PC-3 (cell line): Measurements from ENCODE around the gene CWC25. TPM values are rescaled to one million over a fixed set of nuclear protein-coding genes. Genes with fewer than 3 reads are reported as not detected.

Experiments used
- ATAC-seq: fragments of 200-7000 bp; cut with Tn5 transposase; 2 replicates; pipeline ENCODE4 v1.9.1; 2020; ENCODE audit warnings: mild to moderate bottlenecking, moderate library complexity
- BruUV-seq: library from RNA; stranded (reverse); fragments of 400-500 nt; replicated peaks from 2 replicates; lab custom pipeline; 2021; lab: Mats Ljungman, UMichigan
- CTCF ChIA-PET: fragments of 300-600 bp; sonication (Branson Sonifier 250); formaldehyde crosslinking; loops from one replicate; lab custom pipeline; 2022; ENCODE audit warnings: antibody characterized with exemption; lab: Charles Lee
- POLR2A ChIA-PET: fragments of 300-600 bp; sonication (Branson Sonifier 250); formaldehyde crosslinking; loops from one replicate; lab custom pipeline; 2022; ENCODE audit warnings: antibody characterized with exemption; ENCODE audit not compliant: unreplicated experiment; lab: Charles Lee
- DNase-seq: peaks from one replicate; pipeline ENCODE4 v3.0.0-alpha.2; 2015
- H2AFZ ChIP-seq: fragments of 300-600 bp; sonication (generic); 2 replicates; pipeline ENCODE4 v1.6.0; 2016; ENCODE audit warnings: antibody characterized with exemption, low read length
- H3F3A ChIP-seq: fragments of 300-600 bp; sonication (generic); one replicate; pipeline ENCODE4 v1.6.0; 2017; ENCODE audit warnings: antibody characterized with exemption, low read length, control low read depth, mild to moderate bottlenecking; ENCODE audit not compliant: unreplicated experiment
- H3K27ac ChIP-seq: fragments of 300-600 bp; sonication (generic); 2 replicates; pipeline ENCODE4 v1.5.1; 2016; ENCODE audit warnings: mild to moderate bottlenecking, low read length
- H3K27me3 ChIP-seq: fragments of 300-600 bp; sonication (generic); 2 replicates; pipeline ENCODE4 v1.6.1; 2016; ENCODE audit warnings: low read length, mixed read lengths
- H3K36me3 ChIP-seq: fragments of 300-600 bp; sonication (generic); 2 replicates; pipeline ENCODE4 v1.6.1; 2016; ENCODE audit warnings: low read depth, mixed run types, low read length, mixed read lengths
- H3K4me1 ChIP-seq: fragments of 300-600 bp; sonication (generic); 2 replicates; pipeline ENCODE4 v1.5.1; 2016; ENCODE audit warnings: low read length; ENCODE audit not compliant: insufficient read depth
- H3K4me2 ChIP-seq: fragments of 300-600 bp; sonication (generic); 2 replicates; pipeline ENCODE4 v1.6.0; 2016; ENCODE audit warnings: low read length
- H3K4me3 ChIP-seq: fragments of 300-600 bp; sonication (generic); 2 replicates; pipeline ENCODE4 v1.5.1; 2016; ENCODE audit warnings: mild to moderate bottlenecking, low read length, mixed read lengths
- H3K79me2 ChIP-seq: fragments of 300-600 bp; sonication (generic); 2 replicates; pipeline ENCODE4 v1.6.1; 2017; ENCODE audit warnings: low read length, mixed read lengths
- H3K9ac ChIP-seq: fragments of 300-600 bp; sonication (generic); 2 replicates; pipeline ENCODE4 v1.6.0; 2016; ENCODE audit warnings: mild to moderate bottlenecking, low read length
- H3K9me2 ChIP-seq: fragments of 300-600 bp; sonication (generic); replicated peaks from 2 replicates; pipeline ENCODE4 v1.6.1; 2016; ENCODE audit warnings: mixed run types, low read length, mixed read lengths
- H3K9me3 ChIP-seq: fragments of 300-600 bp; sonication (generic); 2 replicates; pipeline ENCODE4 v1.6.1; 2016; ENCODE audit warnings: low read length, mixed read lengths
- H4K20me1 ChIP-seq: fragments of 300-600 bp; sonication (generic); 2 replicates; pipeline ENCODE4 v1.6.1; 2016; ENCODE audit warnings: low read length, mixed read lengths
- EZH2 ChIP-seq: fragments of 300-600 bp; sonication (generic); IDR thresholded peaks from one replicate; pipeline ENCODE4 v1.6.1; 2017; ENCODE audit warnings: antibody characterized with exemption, mild to moderate bottlenecking, low read length; ENCODE audit not compliant: unreplicated experiment
- EZH2phosphoT487 ChIP-seq: fragments of 300-600 bp; sonication (generic); IDR thresholded peaks from 2 replicates; pipeline ENCODE4 v1.6.1; 2018; ENCODE audit warnings: mild to moderate bottlenecking, antibody characterized with exemption, low read length, borderline replicate concordance
- intact Hi-C: fragments of 100-400 bp; cut with micrococcal nuclease; formaldehyde crosslinking; loops from 2 replicates; pipeline ENCODE4 v1.9.0; 2023
- total RNA-seq: library from RNA; depleted of rRNA; stranded (reverse); fragments of >200 nt; gene quantifications from 2 replicates; pipeline ENCODE4 v1.2.3, GENCODE V29; 2014
- TF ChIP-seq, protein P1 (sequence below): fragments of 300-600 bp; sonication (generic); conservative IDR thresholded peaks from 2 replicates; pipeline ENCODE4 v1.5.1; 2017; ENCODE audit warnings: antibody characterized with exemption, low read depth, mild to moderate bottlenecking, low read length

The CWC25 gene
- total RNA-seq, 1 experiment from 2014 or later = 15.0 TPM

DNA sequence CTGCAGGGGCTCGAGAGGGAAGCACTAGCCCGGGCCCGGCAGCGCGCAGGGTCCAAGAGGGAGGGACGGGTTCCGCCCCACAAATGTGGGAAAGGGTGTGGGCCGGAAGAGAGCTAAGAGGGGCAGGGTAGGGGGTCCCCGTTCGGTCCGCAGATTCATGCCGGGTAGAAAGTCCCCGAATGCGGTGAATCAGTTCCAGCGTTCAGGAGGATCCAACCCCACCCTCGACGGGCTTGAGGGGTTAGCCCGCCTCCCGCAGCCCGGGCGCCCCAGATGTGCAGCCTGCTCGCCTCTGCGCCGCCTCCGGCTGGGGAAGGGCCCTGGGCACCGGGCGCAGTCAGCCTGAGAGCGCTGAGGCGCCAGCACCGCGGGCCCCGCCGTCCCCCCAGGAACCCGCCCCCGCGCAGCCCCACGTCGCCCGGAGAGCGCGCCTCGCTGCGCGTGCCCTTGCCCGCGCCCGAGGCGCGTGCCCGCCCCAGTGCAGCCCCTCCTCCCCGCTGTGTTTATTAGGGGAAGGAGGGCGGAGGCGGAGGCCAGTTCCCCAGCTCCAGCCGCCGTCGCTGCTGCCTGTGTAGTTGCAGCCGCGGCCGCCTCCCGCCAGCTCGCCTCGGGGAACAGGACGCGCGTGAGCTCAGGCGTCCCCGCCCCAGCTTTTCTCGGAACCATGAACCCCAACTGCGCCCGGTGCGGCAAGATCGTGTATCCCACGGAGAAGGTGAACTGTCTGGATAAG is 44.6 kb upstream of the CWC25 start, which contains the start of gene LASP1:
LASP1 (plus strand) TSS at position 533 of the 733 bp plus-strand sequence; CDS start at position 665, 132 bp downstream.
- ATAC-seq (peak; percentile 71), DNase-seq (peak; percentile 83)
- ChIA-PET POLR2A (interaction anchor here (0.6 kb wide), 1 partner anchor 16 kb away, joined by 3 read pairs; no protein-coding TSS in a partner anchor), CTCF (no interaction called here)
- Histone ChIP-seq H2AFZ (peak within 1 kb of the TSS; percentile 91), H3K36me3 (no peaks in the 10 kb centered on the region), H3K4me3 (peak within 1 kb of the TSS; percentile 98), H3K27me3 (no peaks in the 10 kb centered on the region), H3K4me1 (peaks cover 25% of the 10 kb centered on the region), H3K4me2 (peak within 1 kb of the TSS; percentile 90), H3F3A (no peaks in the 10 kb centered on the region), H3K9me2 (no peaks in the 10 kb centered on the region), H3K27ac (peak within 1 kb of the TSS; percentile 29), H3K9me3 (no peaks in the 10 kb centered on the region), H3K9ac (peak within 1 kb of the TSS; percentile 77), H3K79me2 (peaks cover 48% of the 10 kb centered on the region), H4K20me1 (peaks cover 15% of the 10 kb centered on the region)
- no peak for TF ChIP-seq EZH2
- BruUV-seq = no TSS peak
- intact Hi-C loops = no loop called here

DNA sequence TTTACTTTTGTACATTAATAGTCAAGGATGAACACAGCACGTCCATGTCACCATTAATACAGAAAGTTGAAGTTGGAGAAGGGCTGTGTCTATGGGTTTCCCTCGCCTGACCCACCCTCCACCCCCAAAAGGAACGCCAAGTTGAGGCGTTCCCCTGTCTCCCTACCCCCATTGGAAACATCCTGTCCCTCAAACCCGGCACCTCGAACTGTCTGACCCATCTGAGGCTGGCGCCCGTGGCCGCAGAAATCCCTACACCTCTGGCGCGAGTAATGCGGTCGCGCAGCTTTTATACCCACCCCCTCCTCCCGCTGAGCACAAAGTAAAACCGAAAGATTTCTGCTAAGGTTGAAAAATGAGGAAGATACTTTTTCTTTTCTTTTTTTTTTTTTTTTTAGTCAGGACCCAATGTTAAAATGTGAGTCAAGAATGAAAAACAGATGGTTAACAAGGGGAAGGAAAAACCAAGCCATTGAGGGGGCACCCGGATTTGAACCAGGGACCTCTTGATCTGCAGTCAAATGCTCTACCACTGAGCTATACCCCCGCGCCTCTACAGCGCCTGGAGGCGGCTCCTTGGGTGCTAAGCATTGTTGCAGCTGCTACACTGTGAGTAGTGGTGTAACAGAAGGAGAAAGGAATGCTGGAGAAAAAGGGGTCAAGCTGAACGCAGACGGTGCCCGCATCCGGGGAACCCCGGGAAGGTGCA is 43.9 kb upstream of the CWC25 start:
- H3K4me3 ChIP-seq = peak overlapping the region; percentile 98
- peak overlapping the region; percentile 62 for H3K9ac ChIP-seq
- peaks cover 23% of the 10 kb centered on the region for H3K4me1 ChIP-seq
- H3F3A ChIP-seq = no peaks in the 10 kb centered on the region
- intact Hi-C loops = no loop called here
- H3K27me3 ChIP-seq = no peaks in the 10 kb centered on the region
- no peaks in the 10 kb centered on the region for H3K36me3 ChIP-seq
- no TSS peak for BruUV-seq
- H3K79me2 ChIP-seq = peaks cover 40% of the 10 kb centered on the region
- no peak for TF ChIP-seq EZH2
- no peak for TF ChIP-seq EZH2phosphoT487
- TF ChIP-seq, protein P1, sequence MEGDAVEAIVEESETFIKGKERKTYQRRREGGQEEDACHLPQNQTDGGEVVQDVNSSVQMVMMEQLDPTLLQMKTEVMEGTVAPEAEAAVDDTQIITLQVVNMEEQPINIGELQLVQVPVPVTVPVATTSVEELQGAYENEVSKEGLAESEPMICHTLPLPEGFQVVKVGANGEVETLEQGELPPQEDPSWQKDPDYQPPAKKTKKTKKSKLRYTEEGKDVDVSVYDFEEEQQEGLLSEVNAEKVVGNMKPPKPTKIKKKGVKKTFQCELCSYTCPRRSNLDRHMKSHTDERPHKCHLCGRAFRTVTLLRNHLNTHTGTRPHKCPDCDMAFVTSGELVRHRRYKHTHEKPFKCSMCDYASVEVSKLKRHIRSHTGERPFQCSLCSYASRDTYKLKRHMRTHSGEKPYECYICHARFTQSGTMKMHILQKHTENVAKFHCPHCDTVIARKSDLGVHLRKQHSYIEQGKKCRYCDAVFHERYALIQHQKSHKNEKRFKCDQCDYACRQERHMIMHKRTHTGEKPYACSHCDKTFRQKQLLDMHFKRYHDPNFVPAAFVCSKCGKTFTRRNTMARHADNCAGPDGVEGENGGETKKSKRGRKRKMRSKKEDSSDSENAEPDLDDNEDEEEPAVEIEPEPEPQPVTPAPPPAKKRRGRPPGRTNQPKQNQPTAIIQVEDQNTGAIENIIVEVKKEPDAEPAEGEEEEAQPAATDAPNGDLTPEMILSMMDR = peak; percentile 47
- no peaks in the 10 kb centered on the region for H3K9me2 ChIP-seq
- peak; percentile 59 for ATAC-seq
- H3K27ac ChIP-seq = 0 out of 2 replicates have a peak overlapping the region, but pooled peaks have one; percentile 11
- DNase-seq = peak; percentile 87
- H3K9me3 ChIP-seq = no peaks in the 10 kb centered on the region
- H2AFZ ChIP-seq = peak overlapping the region; percentile 91
- H3K4me2 ChIP-seq = peak overlapping the region; percentile 82
- peaks cover 15% of the 10 kb centered on the region for H4K20me1 ChIP-seq
- CTCF ChIA-PET = no interaction called here
- POLR2A ChIA-PET = interaction anchor here (0.6 kb wide), 1 partner anchor 15 kb away, joined by 3 read pairs; no protein-coding TSS in a partner anchor

DNA sequence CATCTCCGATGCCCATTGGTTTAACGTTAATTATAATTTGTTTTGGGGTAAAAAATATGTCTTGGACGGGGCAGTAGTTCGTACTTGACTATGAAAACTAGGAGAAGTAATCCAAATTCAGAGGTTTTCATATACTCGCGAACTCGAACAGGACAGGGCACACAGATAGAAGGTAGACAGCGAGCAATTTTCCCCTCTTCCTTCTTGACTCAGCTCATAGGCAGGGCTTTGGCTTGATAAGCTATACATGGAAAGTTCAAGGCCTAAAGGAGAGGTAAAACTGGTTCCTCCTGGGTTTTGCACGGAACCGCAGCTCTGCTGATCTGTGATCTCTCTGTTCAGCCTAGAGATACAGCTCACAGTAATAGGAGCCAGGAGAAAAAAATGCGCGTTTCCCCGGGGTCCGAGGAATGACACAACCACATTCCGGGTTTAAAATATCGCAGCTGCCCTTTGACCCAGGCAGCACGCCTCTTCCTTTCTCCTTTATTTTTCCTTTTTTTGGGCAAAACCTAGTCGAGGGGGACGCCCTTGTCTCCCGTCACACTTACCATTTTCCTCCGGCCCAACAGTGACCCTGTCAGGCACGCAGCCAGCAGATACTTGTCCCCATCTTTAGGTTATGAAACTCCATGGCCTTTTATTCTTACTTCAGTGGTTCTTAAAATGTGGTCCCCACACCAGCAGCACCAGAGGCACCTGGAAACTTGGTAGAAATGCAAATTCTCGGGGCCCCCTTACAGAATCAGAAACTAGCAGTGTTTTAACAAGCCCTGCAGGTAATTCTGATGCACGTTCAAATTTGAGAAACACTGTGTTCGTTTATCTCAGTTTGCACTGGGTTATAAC is 43.1 kb upstream of the CWC25 start:
- no peaks in the 10 kb centered on the region for H3F3A ChIP-seq
- peak overlapping the region; percentile 98 for H3K4me3 ChIP-seq
- H2AFZ ChIP-seq = peak overlapping the region; percentile 91
- H3K36me3 ChIP-seq = no peaks in the 10 kb centered on the region
- BruUV-seq = no TSS peak
- ChIA-PET POLR2A (no interaction called here), CTCF (no interaction called here)
- TF ChIP-seq EZH2phosphoT487 = no peak
- peaks cover 10% of the 10 kb centered on the region for H4K20me1 ChIP-seq
- no peaks in the 10 kb centered on the region for H3K27me3 ChIP-seq
- H3K27ac ChIP-seq = no peak overlapping the region
- no peak for DNase-seq
- peaks cover 25% of the 10 kb centered on the region for H3K4me1 ChIP-seq
- H3K9me3 ChIP-seq = no peaks in the 10 kb centered on the region
- no peak overlapping the region for H3K9ac ChIP-seq
- H3K4me2 ChIP-seq = peak overlapping the region; percentile 82
- ATAC-seq = no peak
- intact Hi-C loops = no loop called here
- peaks cover 33% of the 10 kb centered on the region for H3K79me2 ChIP-seq
- no peaks in the 10 kb centered on the region for H3K9me2 ChIP-seq
